HG02678 (cell line): ENCODE measurements around the gene DHH.

ENCODE experiments used
- ATAC-seq: cut with Tn5 transposase; IDR thresholded peaks from one replicate; pipeline ENCODE4 v1.9.1; 2021; ENCODE audit warnings: mild to moderate bottlenecking, moderate library complexity; ENCODE audit not compliant: unreplicated experiment

DHH gene

DNA sequence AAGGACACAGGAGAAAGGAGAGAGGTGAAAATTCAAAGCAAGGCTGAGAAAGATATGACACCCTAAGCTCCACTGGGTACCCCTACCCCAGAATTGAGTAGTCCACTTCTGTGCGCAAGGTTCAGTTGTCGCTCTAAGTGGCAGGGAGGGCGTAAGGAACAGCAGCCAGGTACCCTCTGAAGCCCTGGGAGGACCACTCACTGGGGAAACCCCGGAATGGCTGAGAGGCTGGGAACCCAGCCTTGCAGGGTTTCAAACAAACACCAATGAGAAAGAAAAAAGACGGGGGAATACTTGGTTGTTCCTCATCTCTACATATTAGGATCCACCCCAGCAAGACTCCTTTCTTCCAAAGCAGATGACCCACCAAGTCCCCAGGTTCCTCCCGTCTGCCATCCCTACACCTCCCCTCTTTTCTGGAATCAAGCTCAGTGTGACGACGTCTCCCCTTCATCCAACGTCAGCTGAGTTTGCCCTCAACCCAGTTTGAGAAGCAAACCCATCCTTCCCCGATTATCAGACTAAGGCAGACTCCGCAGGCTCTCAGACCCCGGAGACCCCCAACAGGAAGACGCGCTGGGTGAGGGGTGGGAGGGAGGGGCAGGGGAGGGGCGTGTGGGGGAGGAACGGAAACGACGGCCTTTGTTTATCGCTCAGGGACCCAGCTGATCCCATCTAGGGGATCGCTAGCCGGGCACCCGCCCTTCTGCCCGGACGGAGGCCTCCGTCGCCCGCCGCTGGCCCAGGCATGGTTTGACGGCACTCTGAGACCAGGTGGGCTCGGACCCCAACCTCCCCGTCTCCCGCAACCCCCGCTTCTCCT lies 15.3 kb upstream of the DHH start:
- no peak for ATAC-seq

DNA sequence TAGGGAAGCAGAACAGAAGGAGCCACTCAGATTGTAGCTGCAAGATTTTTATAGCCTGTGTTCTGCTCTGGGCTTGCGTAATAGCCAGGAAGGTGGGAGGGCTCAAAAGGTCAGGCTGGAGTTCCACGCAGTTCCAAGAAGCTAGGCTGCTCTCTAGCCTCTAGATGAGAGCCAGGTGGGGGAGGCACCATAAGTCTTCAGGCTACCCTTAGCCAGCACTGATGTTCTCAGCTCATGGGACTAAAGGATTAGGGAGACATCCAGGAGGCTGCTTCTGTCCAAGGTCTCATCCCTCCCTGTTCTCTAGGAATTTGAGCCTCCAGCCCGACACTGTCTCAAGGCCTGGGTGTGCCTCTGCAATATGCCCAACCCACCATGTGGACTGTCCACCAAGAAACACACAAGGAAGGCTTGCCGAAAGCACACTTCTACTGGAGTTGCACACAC lies 14.4 kb upstream of the DHH start:
- ATAC-seq: no peak

DNA sequence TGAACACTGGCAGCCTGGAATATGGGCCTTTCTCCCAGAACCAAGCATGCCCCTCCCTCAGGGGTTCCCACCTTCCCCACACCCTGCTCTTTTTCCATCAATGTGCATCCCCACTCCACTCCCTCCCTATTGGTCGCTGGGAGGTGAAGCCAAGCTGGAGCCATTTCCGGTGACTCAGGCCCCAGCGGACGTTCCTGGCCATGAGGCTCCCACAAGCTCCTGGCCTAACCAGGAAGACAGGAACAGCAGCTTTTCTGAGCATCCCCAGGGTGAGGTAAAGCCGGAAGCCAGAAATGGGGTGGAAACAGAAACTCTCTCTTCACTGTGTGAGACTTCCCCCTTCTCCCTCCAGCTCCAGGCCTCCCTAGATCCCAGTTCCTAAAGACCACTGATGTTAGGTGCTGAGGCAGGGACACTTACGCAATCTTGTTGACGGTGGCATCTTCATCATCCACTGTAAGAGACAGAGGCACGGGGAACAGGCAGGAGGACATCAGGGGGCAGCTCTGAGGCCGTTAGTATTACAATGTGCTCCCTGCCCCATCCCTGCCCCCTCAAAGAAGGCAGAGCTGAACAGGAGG lies 11.0 kb upstream of the DHH start:
- no peak for ATAC-seq

DNA sequence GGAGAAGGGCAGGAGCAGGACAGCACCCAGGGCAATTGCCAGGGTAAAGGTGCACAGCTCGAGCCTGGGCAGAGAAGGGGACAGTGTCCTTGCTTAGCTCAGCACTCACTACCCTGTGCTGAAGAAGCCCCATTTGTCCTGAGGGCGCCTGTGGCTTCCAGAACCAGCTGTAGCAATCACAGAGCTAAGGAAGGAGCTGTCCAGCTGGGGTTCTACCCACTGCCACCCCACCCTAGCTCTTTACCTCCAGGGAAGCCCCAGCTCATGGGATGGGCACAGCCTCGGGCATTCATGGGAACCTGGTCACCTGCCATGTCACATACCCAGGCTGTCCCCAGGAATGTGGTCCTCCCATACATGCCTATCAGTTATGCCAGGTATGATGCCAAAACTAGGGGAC lies 10.2 kb upstream of the DHH start:
- no peak for ATAC-seq

DNA sequence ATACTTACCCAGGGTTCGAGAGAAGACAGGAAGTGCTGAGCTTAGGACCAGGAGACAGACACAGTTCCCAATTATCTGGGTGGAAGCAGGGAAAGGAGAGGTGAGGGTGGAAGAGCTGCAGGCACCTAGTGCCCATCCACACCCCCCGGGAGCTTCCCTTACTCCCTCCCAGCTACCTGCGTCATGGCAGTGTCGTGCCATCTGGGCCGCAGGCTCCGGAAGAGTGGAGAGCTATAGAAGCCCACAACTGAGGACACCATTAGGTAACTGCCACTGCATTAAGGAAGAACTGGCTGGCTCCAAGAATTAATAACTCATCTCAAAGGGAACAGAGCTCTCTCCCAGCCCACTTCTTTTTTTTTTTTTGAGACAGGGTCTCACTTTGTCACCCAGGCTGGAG lies 5.8 kb upstream of the DHH start:
- ATAC-seq: no peak

DNA sequence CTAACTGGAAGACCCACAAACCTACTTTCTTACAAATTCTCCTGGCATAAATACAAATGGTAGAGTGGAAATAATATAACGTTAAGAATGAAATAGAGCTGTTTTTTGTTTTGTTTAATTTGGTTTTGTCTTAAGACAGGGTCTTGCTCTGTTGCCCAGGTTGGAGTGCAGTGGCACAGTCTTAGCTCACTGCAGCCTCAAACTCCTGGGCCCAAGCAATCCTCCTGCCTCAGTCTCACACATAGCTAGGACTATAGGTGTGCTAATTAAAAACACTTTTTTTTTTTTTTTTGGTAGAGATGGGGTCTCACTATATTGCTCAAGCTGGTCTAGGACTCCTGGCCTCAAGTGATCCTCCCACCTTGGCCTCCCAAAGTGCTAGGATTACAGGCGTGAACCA lies 4.1 kb upstream of the DHH start:
- no peak for ATAC-seq

DNA sequence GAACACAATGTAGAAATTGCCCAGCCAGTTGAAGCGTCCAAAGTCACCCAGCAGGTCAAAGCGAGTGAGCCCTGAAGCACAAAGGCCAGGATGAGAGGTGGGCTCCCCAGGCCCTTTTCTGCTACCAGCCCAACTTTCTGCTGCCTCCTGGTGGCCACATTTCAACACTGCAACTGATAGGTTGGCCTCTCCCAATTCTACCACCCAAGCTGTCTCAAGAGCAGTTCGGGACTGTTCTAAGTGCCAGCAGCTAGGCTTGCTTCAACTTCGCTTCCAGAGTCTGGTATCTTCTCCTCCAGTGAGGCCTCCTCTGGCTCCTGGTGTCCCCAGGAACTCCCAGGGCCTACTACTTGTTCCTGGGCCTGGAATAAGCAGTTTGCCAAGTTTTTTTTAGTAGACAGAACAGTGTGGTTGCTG lies 3.4 kb upstream of the DHH start:
- ATAC-seq: no peak

DNA sequence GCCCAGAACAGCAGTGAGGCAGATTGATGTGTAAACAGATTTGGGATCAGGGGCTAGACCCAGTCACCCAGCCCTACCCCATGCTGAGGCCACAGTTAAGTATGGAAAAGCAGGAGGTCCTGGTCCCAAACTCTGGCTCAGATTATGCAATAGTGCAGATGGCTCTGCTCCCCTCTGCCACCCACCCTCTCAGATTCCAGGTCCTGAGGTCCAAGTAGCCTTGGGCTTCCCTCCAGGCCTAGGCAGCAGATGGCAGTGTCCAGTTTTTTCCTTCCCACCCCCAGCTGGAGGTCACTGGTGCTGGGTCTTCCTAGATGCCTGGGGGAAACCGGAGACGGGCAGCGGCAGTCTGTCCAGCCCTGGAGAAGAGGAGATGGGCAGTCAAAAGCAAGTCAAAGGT lies 2.8 kb upstream of the DHH start:
- ATAC-seq: no peak

DNA sequence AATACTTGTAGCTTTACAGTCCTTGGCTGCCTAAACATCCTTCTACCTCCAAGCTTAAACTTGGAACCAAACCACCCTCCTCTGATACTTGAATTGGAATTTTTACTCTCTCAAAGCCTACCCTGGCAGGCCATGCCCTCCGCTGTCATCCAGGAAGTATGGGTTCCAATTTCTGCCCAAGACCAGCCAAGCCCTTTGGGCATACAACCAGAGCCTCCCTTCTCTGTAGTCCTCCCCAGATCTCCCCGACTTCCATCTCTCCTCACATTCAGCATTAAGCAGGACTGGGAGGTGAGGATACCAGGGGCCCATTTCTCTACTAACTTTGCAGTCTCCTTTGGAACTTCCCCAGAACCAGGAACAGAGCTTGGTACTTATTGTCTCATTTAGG lies 369 bp upstream of the DHH start:
- ATAC-seq: no peak

DNA sequence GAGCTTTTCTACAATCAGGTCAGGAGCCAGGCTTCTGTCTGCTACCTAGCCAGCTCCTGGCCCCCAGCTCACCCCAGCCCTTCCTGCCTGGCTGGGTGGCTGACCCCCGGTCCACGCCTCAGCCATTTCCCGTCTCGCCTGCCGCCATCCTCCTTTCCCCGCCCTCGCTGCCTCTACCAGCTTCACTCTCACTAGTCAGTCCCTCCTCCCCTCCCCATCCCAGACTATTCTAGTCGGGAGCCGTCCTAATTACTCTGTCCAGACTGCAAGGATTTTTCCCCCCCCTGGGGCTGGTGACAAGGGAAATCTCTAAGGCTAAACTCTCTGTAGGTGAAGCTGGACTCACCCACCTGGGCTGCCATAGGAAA lies 825 bp downstream of the DHH start:
- ATAC-seq: no peak

DNA sequence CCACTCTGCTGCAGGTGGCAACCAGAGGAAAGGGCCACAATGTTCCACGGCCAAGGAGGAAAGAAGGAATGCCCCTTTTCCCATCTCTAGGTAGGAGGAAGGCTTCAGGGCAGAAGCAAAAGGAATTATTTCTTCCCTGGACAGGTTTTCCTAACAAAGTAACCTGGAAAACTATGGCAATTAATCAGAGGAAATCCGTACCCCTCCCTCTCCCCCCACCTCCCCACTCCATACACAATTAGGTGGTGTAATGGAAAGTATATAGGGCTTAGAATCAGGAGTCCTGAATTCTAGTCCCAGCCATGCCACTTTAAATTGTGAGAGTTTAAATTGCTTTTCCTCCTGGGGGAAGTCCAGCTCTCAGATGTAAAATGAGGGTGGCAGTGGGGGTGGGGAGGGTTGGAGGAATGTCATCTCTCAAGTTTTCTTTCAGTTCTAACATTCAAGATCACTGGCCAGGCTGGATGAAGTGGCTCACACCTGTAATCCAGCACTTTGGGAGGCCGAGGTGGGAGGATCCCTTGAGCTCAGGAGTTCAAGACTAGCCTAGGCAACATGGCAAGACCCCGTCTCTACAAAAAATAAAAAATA lies 1.7 kb downstream of the DHH start:
- ATAC-seq: no peak

DNA sequence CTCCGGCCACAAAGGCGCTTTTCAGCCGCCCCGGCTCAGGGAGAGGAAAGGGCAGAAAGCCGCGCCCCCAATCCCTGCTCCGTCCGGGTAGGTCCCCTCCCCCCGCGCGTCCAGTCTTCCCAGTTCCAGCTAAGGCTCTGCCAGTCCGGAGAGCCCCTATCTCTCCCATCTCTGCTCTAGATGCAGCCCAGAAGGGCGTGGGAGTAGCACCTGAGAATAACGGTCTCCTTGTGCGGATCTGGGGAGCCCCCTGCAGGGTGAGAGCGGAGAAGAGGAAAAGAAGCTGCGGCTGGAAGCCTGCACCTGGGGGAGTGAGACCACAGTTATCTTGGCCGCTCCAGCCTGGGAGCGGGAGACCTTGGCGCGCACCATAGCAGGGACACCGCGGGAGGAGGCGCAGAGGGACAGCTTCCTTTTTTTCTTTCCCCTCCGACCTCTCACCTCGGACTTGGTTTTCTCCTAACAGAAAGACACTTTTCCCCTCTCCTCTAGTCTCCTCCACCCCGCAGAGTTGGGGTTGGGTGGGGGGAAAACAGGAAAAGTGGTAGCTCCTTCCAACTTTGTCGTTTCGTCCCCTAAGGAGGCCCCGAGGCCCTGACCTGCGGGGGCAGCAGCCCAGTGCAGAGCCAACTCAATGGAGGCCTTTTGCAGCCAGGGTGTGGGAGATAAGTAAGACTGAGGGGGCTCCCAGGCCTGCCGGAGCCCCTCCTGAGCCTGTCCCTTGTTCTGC lies 2.4 kb downstream of the DHH start:
- ATAC-seq: no peak

DNA sequence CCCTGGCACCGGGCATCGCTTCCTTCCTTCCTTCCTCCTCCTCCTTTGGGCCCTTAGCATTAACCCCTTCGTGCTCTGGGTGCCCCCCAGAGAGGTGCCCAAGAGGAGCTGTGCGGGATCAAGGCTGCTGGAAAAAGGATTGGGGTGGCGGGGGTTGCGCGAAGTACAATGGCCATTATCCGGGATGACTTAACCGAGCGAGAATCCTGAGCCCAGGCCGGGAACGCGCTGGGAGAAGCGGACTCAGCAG lies 2.8 kb downstream of the DHH start:
- no peak for ATAC-seq

DNA sequence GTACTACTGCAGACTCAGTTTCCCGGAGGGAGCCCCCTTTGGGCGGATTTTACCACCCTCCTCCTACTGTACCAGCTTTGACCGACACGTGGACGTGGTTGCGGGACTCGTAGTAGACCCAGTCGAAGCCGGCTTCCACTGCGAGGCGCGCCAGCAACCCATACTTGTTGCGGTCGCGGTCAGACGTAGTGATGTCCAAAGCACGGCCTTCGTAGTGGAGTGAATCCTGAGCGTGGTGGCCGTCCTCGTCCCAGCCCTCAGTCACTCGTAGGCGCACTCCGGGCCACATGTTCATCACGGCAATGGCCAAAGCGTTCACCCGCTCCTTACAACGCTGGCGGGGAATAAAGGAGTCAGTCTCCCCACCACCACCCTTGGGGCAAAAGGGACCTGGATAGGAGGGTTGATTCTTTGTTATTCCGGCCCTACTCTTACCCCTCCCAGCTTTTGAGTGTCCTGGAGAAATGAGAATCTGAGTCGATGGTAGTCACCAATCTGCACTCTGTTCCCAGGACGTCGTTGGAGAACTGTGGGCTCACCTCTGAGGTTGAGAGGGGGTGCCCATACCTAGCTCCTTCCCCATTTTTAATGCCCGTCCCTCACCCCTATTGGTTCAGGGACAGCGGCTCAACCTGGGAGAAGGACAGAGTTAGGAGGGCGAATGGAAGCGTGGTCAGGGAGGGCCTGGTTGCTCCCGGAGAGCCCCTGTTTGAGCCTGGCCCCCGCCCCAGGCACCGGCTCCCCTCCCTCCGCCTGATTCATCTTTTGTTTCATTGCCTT lies 3.4 kb downstream of the DHH start:
- no peak for ATAC-seq

DNA sequence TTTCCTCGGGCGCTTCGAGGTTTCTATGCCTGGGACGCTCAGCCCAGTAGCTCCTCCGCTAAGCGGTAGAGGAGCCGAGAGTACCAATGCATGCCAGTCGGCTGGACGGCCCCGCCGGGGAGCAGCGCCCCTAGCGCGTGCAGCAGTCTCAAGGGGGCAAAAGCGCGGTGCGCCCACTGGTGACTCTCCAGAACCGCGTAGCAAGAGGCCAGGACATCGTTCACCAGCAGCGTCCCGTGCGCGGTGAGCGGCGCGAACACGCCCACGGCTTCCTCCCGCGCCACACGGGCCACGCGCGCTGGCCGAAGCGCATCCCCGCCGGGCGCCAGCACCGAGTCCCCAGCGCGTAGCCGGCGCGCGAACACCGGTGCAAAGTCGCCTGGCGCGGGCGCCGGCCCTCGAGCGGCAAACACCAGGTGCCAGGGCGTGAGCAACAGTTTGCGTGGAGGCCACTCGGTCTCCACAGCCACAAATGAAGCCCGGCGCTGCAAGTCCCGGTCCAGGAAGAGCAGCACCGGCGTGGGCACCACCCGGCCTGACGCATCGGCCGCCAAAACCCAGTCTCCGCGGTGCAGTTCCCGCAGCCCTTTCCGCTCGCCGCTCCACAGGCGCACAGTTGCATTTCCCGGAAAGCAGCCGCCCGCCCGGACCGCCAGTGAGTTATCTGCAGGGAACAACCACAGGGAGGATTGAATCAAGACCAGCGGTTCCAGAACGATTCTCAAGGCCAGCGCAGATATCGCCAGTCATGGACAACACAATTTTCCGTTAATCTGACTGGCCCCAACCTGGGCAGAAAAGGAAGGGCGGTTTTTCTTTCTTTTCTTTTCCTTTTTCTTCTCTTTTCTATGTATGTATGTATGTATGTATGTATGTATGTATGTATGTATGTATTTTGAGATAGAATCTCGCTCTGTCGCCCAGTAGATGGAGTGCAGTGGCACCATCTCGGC lies 4.5 kb downstream of the DHH start:
- ATAC-seq: no peak

DNA sequence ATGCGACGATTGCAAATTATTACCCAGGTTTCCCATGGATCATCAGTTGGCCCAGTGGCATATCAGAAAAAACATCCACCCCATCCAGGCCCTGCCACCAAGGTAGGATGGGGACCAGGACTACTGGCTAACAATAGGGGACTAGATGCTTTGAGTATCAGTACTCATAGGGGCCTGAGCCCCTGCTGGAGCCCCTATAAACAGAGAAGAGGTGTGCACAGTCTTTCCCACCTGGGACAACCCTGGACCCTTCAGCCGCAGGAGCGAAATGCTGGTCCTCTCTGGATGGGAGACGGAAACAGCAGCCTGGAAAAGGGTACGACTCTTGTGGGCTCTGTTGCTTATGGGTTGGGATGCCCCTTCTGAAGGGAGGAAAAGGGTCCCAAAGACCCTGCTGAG lies 5.7 kb downstream of the DHH start:
- no peak for ATAC-seq

DNA sequence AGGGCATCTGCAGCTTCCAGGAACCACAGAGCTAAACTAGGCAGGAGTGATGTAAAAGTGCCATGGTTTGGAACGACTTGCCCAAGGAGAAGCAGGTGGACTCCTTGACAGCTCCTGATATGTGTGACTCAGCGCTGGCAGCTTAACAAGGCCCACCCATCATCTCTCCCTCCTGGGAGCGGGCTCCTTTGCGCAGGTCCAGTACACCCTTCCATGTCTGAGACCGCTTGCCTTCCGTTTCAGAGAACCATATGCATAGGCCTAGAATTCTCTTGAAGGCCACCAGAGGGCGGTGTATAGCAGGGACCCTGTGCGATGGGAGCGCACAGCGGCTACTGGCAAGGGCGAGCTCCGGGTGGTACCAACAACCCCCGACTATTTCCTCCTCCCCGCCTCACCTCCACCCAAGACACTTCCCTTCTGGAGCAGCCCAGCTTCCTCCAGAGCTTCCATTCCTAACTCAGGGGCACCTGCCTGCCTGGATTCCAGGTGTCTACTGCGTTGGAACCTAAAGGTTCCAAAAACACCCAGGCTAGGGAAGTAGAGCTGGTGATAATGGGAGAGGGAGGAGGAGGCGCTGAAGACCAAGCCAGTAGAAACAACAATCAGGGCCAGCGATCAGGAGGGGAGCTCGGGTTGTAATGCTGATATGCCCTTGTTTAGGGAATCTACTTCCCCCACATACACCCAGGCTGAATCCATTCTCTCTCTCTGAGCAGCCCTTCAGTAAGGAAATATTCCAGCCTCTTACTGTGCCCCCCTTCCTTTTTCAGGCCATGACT lies 6.3 kb downstream of the DHH start:
- peak; percentile 82 for ATAC-seq

DNA sequence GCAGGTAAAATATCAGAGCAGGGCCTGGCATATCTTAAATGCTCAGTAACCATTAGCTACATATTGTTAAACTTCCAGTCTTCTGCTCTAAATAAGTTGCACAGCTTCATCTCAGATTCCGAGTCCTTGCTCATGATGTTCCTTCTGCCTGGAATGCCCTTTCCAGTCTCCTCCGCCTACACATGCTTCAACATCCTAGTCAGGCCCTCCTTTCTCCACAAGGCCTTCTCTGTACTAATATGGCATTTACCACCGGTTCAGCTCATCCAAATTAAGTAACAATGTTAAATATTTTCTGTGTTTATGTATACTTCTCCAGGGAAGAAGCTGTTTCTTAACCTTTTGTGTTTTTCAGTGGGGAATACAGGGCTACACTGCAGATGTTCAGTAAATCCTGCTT lies 8.5 kb downstream of the DHH start:
- no peak for ATAC-seq

DNA sequence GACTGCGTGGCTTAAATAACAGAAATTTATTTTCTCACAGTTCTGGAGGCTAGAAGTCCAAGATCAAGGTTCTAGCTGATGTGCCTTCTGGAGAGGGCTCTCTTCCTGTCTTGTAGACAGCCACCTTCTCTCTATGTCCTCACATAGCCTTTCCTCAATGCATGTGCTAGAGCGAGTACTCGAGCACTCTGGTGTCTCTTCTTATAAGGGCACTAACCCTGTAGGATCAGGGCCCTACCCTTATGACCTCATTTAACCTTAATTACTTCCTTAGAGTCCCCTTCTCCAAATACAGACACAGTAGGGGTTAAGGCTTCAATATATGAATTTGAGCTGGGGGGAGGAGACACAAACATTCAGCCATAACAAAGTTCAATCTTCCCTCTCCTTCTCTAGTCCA lies 10.2 kb downstream of the DHH start:
- no peak for ATAC-seq
